Right ventricle myocardium inferior (tissue), 1 donor: ENCODE data around the gene ITGB1. TPM values are rescaled to one million over a fixed set of nuclear protein-coding genes. Genes with fewer than 3 reads are reported as not detected.
"Not testable (repeated sequence)": the region's sequence is repeated elsewhere in the genome, so short reads cannot be mapped to it uniquely, and the experiment has no call there.

ENCODE experiments used
- ATAC-seq: fragments of 200-7000 bp; cut with Tn5 transposase; one replicate; pipeline ENCODE4 v1.9.1; 2020; ENCODE audit warnings: mild to moderate bottlenecking, moderate library complexity
- DNase-seq: peaks from one replicate; pipeline ENCODE4 v3.0.0; 2021; ENCODE audit errors: missing footprints
- intact Hi-C: fragments of 100-400 bp; cut with DNase I; formaldehyde crosslinking; loops from one replicate; pipeline ENCODE4 v1.11.0; 2022
- total RNA-seq: library from RNA; stranded (reverse); fragmentation: NEBNext Ultra II Directional; extraction: Animal tissue kit (Norgen Biotek cat#: 25700); gene quantifications from one replicate; pipeline ENCODE4 v1.2.1, GENCODE V29; 2021
- donor health status: DM: no; HTN: yes; CAD: no; lungs with severe emphysema.

The ITGB1 gene
- total RNA-seq, 1 donor from 2014 or later, result 583 TPM

DNA sequence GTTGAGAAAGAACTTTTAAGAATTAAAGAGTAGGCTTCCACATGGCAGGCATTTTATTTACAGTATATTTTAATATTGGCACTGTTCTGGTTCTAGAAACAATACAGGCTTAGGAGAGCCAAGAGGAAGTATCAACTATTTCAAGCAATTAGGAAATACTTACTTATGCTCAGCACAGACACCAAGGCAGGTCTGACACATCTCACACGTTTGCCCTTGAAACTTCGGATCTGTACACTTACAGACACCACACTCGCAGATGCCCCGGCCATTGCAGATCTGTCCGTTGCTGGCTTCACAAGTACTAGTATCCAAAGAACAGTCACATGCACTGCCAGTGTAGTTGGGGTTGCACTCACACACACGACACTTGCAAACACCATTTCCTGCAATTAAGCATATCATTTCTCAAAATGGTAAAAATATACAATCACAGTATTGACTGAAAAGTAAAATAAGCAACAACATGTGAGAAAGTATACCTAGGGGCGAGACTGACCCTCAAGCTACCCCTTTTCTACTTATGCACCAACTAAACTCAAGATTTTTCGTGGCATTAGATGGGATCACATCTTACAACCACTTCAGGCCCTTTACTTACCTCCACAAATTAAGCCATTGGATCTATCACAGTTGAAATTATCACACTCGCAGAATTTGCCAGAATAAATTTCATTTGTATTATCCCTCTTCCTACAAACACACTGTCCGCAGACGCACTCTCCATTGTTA lies 46.6 kb downstream of the ITGB1 start:
- intact Hi-C loops, result no loop called here
- no peak for ATAC-seq
- no peak for DNase-seq

DNA sequence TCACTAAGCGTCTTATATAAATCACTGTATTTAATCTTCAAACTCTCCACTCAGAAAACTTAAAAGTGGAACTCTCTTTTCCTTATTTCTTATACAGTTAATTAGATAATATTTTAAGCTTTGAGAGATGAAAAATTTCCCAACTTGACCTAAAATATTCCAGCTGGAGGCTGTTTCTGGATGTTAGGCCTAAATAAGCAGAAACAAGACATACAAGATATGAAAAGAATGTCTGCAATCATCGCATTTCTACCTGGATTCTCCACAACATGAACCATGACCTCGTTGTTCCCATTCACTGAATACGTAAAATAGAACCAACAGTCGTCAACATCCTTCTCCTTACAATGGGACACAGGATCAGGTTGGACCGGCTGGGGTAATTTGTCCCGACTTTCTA lies 48.1 kb downstream of the ITGB1 start:
- intact Hi-C loops, ATAC-seq, DNase-seq: not testable (repeated sequence)

DNA sequence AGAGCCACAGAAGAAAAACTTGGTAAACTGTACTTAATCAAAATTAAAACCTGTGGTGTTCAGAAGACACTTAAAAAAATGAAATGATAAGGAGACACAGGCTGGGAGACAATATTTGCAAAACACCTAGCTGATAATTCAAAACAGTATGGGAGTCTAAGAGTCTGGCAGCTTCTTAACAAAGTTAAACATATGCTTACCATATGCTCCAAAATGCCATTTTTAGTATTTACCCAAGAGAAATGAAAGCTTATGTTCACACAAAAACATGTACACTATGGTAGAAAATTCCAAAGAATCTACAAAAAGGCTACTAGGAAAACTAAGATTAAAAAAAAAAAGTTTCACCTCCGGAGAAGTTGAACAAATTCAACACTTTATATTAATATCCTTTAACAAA lies 48.6 kb downstream of the ITGB1 start:
- DNase-seq, result no peak
- intact Hi-C loops, result no loop called here

DNA sequence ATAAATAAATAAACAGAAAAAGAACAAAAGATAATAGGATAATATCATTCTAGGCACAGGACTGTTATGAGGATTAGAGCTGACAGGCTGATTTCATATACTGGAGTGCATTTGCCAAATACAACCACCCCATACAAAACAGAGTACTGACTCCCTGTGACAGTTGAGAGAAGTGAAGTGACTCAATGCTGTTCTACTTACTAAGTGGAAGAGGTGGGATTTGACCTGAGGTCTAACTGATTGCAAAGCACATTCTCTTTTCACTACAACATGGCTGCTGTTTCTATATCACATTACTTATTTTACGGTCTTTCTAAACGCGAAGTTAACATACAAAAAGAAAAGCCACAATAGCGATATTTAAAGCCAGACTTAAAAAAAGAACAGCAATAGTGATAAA lies 51.4 kb downstream of the ITGB1 start:
- no peak for DNase-seq
- intact Hi-C loops, result no loop called here
- ATAC-seq, result no peak

More for the DNA sequence above, 48.6 kb downstream of the ITGB1 start:
- ATAC-seq, result no peak

DNA sequence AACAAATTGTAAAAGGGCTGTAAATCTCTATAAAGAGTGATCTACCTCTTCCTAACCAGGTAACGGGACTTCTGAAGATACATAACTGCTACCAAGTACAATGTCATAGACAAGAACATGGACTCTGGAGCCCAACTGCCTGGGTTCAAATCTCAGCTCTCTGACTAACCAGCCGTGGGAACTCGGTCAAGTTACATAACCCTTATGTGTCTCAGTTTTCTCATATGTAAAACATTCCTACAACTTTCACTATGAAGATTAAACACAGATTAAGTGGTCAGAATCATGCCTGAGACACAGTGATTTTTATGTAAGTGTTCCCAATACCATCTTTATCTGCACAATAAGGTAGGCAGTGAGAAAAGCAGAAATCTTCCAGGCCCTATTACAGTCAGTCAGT lies 52.6 kb downstream of the ITGB1 start:
- ATAC-seq (no peak), DNase-seq (no peak)
- intact Hi-C loops, result no loop called here

DNA sequence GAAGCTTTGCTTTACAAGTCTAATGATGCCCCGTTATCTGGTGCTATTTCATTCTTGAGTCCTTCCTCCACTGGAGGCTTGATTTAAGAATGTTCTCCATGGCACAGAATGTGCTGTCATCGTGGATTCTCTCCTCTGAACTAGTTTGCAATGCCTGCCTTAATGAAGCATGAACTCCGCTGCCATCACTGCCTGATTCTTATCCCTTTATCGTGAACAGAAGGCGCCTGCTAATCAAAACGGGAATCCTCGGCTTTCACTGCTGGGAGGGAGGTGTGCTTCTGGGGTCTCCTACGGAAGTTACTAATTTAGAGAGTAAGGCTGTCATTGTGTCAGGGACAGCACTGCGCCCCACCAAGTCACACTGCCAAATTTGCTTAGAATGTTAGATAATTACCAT lies 56.2 kb downstream of the ITGB1 start:
- ATAC-seq, result no peak
- intact Hi-C loops, result loop anchor here (5.0 kb wide), 1 partner anchor 35 kb away; no protein-coding TSS in a partner anchor
- no peak for DNase-seq

DNA sequence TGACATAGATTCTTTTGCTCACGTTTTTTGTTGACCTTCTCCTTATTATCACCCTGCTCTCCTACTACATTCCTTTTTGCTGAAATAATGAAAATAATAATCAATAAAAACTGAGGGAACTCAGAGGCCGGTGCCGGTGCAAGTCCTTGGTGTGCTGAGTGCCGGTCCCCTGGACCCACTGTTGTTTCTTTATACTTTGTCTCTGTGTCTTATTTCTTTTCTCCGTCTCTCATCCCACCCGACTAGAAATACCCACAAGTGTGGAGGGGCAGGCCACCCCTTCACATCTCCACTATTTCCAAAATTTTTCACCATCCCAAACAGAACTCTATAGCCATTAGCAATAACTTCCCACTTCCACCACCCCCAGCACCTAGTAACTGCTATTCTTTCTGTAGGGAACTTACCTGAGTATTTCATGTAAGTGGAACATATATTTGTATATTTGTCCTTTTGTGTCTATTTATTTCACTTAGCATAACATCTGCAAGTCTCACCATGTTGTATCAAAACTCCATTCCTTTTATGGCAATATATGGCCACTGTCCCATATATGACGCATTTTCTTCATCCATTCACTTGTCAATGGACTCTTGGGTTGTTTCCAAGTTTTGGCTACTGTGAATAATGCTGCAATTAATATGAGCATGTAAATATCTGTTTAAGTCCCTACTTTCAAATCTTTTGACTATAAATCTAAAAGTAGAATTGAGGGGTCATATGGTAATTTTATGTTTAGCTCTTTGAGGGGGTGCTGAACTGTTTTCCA lies 62.6 kb downstream of the ITGB1 start:
- DNase-seq, ATAC-seq, intact Hi-C loops: not testable (repeated sequence)

DNA sequence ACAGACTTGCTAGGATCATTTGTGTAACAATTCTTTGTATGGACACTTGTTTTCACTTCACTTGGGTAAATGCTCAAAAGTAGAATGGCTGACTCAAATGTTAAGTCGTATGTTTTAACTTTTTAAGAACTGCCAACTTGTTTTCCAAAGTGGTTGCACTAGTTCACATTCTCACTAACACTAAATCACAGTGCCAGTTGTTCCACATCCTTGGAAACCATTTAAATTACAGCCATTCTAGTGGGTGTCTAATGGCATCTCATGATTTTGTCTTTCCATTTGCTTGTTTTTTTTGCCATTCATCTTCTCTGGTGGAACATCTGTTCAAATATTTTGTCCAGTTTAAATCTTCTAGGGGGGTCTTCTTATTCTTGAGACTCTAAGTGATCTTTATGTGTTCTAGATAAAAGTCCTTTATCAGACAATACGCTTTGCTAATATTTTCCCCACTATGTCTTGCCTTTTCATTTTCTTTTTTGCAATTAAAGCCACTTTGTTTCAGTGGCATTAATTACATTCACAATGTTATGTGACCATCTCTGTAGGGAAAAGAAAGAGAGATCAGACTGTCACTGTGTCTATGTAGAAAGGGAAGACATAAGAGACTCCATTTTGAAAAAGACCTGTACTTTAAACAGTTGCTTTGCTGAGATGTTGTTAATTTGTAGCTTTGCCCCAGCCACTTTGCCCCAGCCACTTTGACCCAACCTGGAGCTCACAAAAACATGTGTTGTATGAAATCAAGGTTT lies 63.9 kb downstream of the ITGB1 start:
- ATAC-seq, result no peak
- intact Hi-C loops, result no loop called here
- no peak for DNase-seq

DNA sequence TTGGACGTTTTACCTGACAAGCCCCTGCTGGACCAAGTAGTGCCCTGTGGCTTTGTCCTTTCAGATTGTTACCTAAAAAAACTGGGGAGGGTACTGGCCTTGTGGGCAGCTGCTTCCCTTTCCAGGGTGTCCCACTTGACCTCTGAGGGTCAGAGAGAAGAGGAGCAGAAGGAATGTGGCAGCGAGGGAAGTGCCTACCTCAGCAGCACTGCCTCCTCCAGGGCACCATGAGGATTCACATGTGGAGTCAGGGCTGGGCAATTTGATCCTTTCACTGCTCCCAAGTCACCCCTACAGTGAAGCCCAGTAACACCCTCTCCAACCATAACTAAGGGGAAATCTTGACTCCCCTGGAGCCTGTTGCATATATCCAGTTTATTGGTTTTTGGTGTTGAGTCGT lies 64.6 kb downstream of the ITGB1 start:
- DNase-seq, result no peak
- intact Hi-C loops, result no loop called here

DNA sequence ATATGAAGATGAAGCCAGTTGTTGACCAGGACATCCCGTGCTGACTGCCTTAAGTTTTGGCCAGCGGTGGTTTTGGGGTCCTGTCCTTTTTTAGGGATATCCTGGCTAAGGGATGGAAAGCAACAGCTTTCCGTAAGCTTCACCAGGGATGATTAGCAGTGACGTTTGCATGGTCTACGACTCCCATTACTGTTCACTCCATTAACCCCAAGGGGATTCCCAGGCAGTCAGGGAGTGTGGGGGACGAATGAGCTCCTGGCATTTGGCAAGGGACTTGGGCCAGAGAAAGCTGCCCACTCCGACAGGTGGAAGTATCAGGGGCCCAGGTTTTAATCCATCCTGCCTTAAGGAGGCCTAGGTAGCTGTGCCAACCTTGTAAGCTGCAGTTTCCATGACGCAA lies 66.8 kb downstream of the ITGB1 start:
- intact Hi-C loops, result no loop called here
- no peak for DNase-seq
- peak; percentile 10 for ATAC-seq

More for the DNA sequence above, 64.6 kb downstream of the ITGB1 start:
- no peak for ATAC-seq

DNA sequence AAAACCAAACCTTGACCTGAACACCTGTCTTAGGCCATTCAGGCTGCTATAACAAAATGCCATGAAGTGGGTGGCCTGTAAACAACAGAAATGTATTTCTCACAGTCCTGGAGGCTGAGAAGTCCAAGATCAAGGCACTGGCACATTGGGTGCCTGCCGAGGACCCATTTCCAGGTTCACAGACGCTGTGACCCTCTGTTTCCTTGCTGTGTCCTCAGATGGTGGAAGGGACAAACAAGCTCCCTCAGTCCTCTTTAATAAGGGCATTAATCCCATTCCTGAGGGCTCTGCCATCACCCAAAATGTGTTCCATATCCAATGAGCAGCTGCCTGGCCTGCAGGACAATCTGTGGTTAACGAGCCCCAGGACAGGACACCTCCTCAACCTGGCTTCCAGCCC lies 67.6 kb downstream of the ITGB1 start:
- intact Hi-C loops, result no loop called here
- no peak for ATAC-seq
- no peak for DNase-seq

DNA sequence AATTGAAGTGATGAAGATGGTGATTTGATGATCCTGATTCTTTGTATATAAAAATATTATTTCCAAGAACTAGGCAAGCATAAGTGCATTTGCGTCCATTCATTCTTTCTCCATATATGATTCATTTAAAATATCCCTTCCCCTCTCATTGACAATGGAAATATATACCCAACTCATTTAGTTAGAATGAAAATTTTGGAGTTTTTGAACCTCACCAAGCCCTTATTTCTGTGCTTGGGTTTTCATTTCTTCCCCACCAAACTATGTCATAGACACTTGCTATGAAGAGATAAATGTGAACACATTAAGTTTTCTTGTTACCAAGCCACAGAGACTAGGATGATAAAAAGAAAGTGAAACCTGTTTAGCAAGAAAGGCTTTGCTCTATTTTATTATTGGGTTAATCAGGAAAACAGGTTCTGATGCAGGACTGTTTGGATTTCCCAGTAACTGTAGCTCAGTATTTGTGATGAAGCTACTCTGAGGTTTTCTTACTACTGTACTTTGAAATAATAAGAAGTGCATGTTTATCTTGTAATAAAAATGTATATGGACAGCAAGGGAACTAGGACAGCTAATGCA lies 68.3 kb downstream of the ITGB1 start:
- intact Hi-C loops, result no loop called here
- ATAC-seq (no peak), DNase-seq (no peak)

DNA sequence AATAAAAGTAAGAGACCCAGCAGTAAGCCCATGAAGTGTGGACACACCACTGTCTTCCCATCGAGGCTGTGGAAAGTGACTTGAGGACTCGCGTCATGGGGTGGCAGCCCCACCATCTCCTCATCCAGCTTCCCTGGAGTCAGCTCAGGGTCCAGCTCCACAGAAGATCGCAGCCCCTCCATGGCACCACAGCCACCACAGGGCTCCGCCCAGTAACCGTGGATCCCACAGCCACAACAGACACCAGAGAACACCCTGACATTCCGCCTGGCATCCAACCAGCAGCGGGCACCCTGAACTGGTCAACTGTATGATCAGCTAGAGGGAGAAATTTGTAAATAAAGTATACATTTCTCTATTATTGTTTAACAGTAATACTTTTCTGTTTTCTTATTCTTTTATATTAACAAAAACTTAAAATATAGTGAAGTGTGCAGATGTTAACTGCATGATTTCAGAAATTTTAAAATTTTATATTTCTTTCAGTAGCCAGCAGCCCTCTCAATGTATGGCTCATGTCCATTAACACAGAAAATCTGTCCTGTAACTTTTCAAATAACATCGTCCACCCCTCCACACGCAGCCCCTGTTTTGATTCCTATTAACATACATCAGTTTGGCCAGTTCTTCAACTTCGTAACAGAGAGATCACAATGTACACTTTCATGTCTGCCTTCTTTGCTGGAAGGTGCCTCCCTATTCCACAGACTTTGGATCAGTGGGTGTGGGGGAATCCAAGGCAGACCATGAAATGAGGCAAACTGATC lies 69.7 kb downstream of the ITGB1 start:
- DNase-seq (peak; percentile 52), ATAC-seq (no peak)
- intact Hi-C loops, result no loop called here

DNA sequence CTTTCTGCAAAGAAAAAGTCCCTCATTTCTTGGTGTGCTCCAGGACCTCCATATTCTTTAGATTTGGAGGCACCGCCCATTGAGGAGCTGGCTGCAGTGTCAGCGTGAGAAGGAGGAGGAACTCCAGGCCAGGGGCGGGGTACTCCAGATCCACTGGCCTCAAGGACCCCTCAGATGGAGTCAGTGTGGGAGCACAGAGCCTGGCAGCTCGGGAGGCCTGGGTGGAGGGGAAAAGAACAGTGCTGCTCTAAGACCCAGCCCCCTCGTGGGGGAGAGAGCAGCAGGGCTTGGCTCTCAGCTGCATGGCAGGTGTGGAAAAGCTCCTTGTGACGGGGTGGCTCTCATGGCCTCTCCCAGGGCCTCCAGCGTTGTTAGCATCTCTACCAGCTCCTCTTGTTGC lies 70.5 kb downstream of the ITGB1 start:
- DNase-seq, result no peak
- no peak for ATAC-seq
- intact Hi-C loops, result no loop called here

DNA sequence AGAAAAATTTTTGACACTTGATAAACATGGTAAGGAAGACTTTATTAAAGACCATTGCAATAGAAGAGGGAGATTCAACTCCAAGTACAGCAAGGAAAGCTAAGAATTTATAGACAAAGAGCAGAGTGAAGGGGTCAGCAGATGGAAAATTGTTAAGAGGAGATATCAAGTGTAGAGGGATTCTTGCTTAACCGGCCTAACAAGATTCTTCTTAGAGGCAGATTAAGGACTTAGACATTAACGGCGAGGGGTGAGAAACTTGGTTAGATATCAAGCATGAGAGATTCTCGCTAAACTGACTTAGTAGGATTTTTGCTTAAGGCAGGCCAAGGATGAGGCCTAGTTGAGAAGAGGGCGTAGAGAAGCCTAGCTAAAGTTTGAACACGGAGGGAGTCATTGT lies 76.0 kb downstream of the ITGB1 start:
- no peak for ATAC-seq
- no peak for DNase-seq
- intact Hi-C loops, result no loop called here

DNA sequence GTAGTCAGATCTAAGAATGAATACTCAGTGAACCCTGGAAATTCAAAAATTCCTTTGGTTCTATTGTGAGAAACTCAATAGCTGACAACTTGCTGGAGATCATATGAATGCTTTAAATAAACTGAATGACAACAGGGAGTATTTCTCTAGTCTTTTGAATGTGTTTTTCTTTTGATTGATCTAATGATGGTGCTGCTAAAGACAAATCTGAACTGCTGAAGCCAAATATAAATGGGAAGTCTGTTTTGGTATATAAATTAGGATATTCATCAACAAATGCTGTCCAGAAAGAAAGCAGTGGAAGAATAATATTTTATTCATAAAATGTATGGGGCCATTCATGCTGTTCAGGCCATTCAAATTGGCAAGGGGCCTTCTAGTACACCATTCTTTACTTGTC lies 79.4 kb downstream of the ITGB1 start:
- DNase-seq, result no peak
- no peak for ATAC-seq
- intact Hi-C loops, result no loop called here

DNA sequence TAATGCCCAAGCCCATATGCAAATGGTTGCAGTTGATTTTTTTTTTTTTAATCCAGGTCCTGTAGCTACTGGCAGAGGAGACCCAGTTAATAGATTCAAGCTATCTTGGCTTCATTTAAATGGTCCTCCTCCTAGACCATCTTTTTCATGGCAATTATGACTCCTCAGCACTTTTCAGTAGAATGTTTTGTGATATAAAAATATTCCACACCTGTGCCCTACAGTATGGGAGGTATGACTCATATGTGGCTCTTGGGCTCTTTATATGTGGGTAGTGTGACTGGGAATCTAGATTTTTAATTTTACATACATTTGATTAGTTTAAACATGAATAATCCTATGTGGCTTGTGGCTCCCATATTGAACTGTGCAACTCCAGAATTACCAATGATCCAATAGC lies 80.1 kb downstream of the ITGB1 start:
- no peak for ATAC-seq
- no peak for DNase-seq
- intact Hi-C loops, result no loop called here

DNA sequence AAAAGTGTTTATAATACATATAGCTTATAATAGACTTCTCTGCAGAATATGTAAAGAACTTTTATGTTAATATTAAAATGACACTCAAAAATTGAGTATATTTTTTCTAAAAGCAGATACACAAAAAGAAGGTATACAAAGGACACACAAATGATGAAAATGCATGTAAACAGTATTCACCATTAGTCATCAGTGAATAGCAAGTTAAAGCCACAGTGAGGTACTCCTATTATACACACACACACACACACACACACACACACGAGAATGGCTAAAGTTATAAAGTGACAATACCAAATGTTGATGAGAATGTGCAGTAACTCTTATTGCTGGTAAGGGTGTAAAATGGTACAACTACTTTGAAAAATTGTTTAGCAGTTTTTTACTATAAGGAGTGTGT lies 92.9 kb downstream of the ITGB1 start:
- ATAC-seq (no peak), DNase-seq (no peak)
- intact Hi-C loops, result no loop called here

DNA sequence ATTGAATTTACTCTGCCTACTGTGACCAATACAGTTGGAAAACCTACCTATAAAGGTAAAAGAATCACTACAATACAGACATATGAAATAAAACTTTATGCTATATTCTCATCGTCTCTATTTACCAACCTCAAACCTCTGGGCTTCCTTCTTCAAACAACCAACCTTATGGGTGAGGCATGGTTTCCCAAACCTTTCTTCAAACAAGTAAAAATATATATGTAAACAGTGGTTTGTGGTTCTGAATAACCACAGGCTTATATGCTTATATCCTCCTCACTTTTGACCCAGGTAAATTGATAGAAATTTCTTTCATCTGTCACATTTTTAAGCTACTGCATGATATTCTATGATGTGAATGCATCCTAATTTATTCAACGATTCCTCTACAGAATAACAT lies 103.6 kb downstream of the ITGB1 start:
- no peak for DNase-seq
- intact Hi-C loops, result no loop called here
- no peak for ATAC-seq
